MCF 10A (cell line): ENCODE results near the gene EME1. TPM values are rescaled to one million over a fixed set of nuclear protein-coding genes. Genes with fewer than 3 reads are reported as not detected.

ENCODE experiments used
- BruUV-seq: library from RNA; stranded (reverse); fragments of 400-500 nt; replicated peaks from 2 replicates; lab custom pipeline; 2021; lab: Mats Ljungman, UMichigan
- CTCF ChIA-PET: fragments of 300-600 bp; sonication (Branson Sonifier 250); formaldehyde crosslinking; extraction: SDS; loops from one replicate; lab custom pipeline; 2021; ENCODE audit warnings: antibody characterized with exemption, inconsistent platforms; lab: Yijun Ruan, JAX
- POLR2A ChIA-PET: fragments of 300-600, 350-650 bp; sonication (Branson Sonifier 250); formaldehyde crosslinking; extraction: SDS; loops from one replicate; lab custom pipeline; 2020; ENCODE audit warnings: antibody characterized with exemption, inconsistent platforms; lab: Yijun Ruan, JAX
- DNase-seq: peaks from one replicate; pipeline ENCODE4 v3.0.0-alpha.2; 2018; ENCODE audit not compliant: unreplicated experiment
- H3K27ac Mint-ChIP-seq: one replicate; pipeline ENCODE4 v1.8.0; 2022; ENCODE audit warnings: mild to moderate bottlenecking, low read depth, mixed read lengths; ENCODE audit not compliant: unreplicated experiment
- H3K27me3 Mint-ChIP-seq: one replicate; pipeline ENCODE4 v1.8.0; 2022; ENCODE audit warnings: mixed read lengths; ENCODE audit not compliant: insufficient read depth, unreplicated experiment
- H3K36me3 Mint-ChIP-seq: one replicate; pipeline ENCODE4 v1.8.0; 2022; ENCODE audit warnings: mild to moderate bottlenecking, moderate library complexity, mixed read lengths; ENCODE audit not compliant: insufficient read depth, unreplicated experiment
- H3K4me1 Mint-ChIP-seq: one replicate; pipeline ENCODE4 v1.8.0; 2022; ENCODE audit warnings: mixed read lengths; ENCODE audit not compliant: insufficient read depth, unreplicated experiment
- H3K4me3 Mint-ChIP-seq: one replicate; pipeline ENCODE4 v1.8.0; 2022; ENCODE audit warnings: mild to moderate bottlenecking, moderate library complexity, mixed read lengths; ENCODE audit not compliant: unreplicated experiment
- H3K9me3 Mint-ChIP-seq: one replicate; pipeline ENCODE4 v1.8.0; 2022; ENCODE audit warnings: mixed read lengths; ENCODE audit not compliant: unreplicated experiment
- CTCF ChIP-seq: fragments of 200-600 bp; IDR thresholded peaks from one replicate; pipeline ENCODE4 v1.8.0; 2022; ENCODE audit warnings: antibody characterized with exemption, mild to moderate bottlenecking; ENCODE audit not compliant: unreplicated experiment
- intact Hi-C: fragments of 100-400 bp; cut with micrococcal nuclease; formaldehyde crosslinking; loops from 2 replicates; pipeline ENCODE4 v1.14.1; 2022
- total RNA-seq: library from RNA; stranded (reverse); gene quantifications from 2 replicates; pipeline ENCODE4 v1.2.3, GENCODE V29; 2022

EME1 gene
- total RNA-seq, 1 experiment from 2014 or later: 6.0 TPM

- POLR2A ChIA-PET: no interaction called here
- Mint-ChIP-seq H3K27me3 (no peaks in the 10 kb centered on the region), H3K4me1 (peaks cover 13% of the 10 kb centered on the region), H3K27ac (no peak overlapping the region), H3K36me3 (no peaks in the 10 kb centered on the region), H3K4me3 (no peak overlapping the region), H3K9me3 (no peaks in the 10 kb centered on the region)
- no peak for DNase-seq
- no TSS peak for BruUV-seq
- intact Hi-C loops: no loop called here
- CTCF ChIA-PET: interaction anchor here (0.7 kb wide), 1 partner anchor 151 kb away, joined by 3 read pairs; no protein-coding TSS in a partner anchor
- TF ChIP-seq CTCF: no peak
These were observed 44.4 kb upstream of the EME1 start for GRCh38 chr17:50328363-50329325.

GRCh38 chr17:50329716-50330115 is 43.3 kb upstream of the EME1 start:
- H3K9me3 Mint-ChIP-seq: no peaks in the 10 kb centered on the region
- no peak overlapping the region for H3K27ac Mint-ChIP-seq
- BruUV-seq: no TSS peak
- ChIA-PET CTCF (no interaction called here), POLR2A (no interaction called here)
- no peaks in the 10 kb centered on the region for H3K36me3 Mint-ChIP-seq
- TF ChIP-seq CTCF: no peak
- DNase-seq: no peak
- no peak overlapping the region for H3K4me3 Mint-ChIP-seq
- H3K4me1 Mint-ChIP-seq: peaks cover 13% of the 10 kb centered on the region
- intact Hi-C loops: no loop called here
- no peaks in the 10 kb centered on the region for H3K27me3 Mint-ChIP-seq

- DNase-seq: no peak
- BruUV-seq: no TSS peak
- Mint-ChIP-seq H3K27ac (no peak overlapping the region), H3K4me1 (peaks cover 13% of the 10 kb centered on the region), H3K4me3 (no peak overlapping the region), H3K9me3 (no peaks in the 10 kb centered on the region), H3K27me3 (no peaks in the 10 kb centered on the region), H3K36me3 (no peaks in the 10 kb centered on the region)
- intact Hi-C loops: no loop called here
- no peak for TF ChIP-seq CTCF
- ChIA-PET CTCF (no interaction called here), POLR2A (interaction anchor here (2.5 kb wide), 1 partner anchor 13 kb away, joined by 8 read pairs; no protein-coding TSS in a partner anchor)
These were observed 42.8 kb upstream of the EME1 start for GRCh38 chr17:50330151-50330775.

- no peaks in the 10 kb centered on the region for H3K9me3 Mint-ChIP-seq
- TF ChIP-seq CTCF: no peak
- CTCF ChIA-PET: no interaction called here
- DNase-seq: peak; percentile 89
- H3K36me3 Mint-ChIP-seq: no peaks in the 10 kb centered on the region
- intact Hi-C loops: no loop called here
- no peaks in the 10 kb centered on the region for H3K27me3 Mint-ChIP-seq
- BruUV-seq: no TSS peak
- no peak overlapping the region for H3K4me3 Mint-ChIP-seq
- H3K4me1 Mint-ChIP-seq: peaks cover 13% of the 10 kb centered on the region
- POLR2A ChIA-PET: interaction anchor here (0.7 to 2.5 kb wide), 3 partner anchors 14 to 42 kb away, joined by 3 to 8 read pairs (median 4); partner anchors contain the start of genes EME1 and MRPL27
- no peak overlapping the region for H3K27ac Mint-ChIP-seq
These were observed 41.8 kb upstream of the EME1 start for GRCh38 chr17:50331085-50331791.
